ENCODE results near the gene PFDN4. TPM values are rescaled to one million over a fixed set of nuclear protein-coding genes. Genes with fewer than 3 reads are reported as not detected.

PFDN4 gene
- polyA plus RNA-seq, 1 experiment: 104 TPM

DNA sequence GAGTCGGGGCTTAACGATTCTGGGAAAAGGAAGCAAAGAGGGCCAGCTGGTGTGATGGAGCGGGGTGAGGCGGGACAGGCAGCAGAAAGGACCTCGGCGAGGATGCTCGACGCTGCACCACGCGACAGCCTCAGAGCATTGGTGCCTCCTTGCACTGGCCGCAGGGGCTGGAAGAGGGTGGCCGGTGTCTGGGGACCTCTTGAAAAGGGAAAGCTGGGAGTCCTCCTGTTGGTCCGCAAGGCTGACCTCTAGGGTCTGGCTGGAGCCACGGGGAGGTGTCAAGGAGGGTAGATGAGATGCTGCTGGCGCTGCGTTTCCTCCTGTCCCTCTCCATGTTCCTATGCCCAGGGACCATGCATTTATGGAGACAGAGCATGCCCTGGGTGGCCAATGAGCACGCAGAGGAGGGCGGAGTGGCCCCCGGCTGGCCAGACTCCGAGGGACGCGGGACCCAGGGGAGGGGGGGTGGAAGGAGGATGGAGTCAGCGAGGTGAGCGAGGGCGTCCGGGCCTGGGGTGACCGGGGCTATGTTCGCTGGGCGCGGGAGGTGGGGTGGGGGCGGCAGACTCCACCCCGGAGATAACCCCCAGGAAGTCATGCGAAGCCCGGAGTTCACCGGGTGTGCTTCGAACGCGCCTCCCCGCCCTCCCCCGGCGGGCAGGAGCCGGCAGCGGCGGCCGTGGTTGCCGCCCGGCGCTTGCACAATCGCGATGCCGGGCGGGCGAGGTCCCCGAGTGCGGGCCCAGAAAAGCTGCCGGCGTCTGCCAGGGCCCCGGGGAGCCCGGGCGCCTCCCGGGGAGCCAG, 34.0 kb upstream of the PFDN4 start, which contains the start of gene CYP24A1:
Gene CYP24A1 (minus strand): TSS at position 334 of the 804 bp plus-strand sequence. CDS start 407 bp downstream, outside the sequence.
- Histone ChIP-seq H3K4me3 (ENCODE audit: low read depth, low read length) (peak within 1 kb of the TSS; percentile 31; the same call in 1 of the 2 replicates), H3K27me3 (ENCODE audit: control insufficient read depth, insufficient read depth, low read length) (peaks cover 58% of the 10 kb centered on the region), H3K27ac (ENCODE audit: low read depth, low read length) (no peak within 1 kb of the TSS), H3K9me3 (ENCODE audit: control insufficient read depth, insufficient read depth, low read length) (peaks cover 3% of the 10 kb centered on the region; the same call in 1 of the 2 replicates)
- ChIA-PET CTCF (interaction anchor here (1.7 to 2.2 kb wide), 2 partner anchors 70 to 77 kb away, joined by 14 to 15 read pairs; no protein-coding TSS in a partner anchor), POLR2A (no interaction called here)
- TF ChIP-seq CTCF (IDR thresholded peaks at IDR 0.05; ENCODE audit: low read depth, low read length): no peak
- no peak for DNase-seq (ENCODE audit: low read depth, low spot score)

DNA sequence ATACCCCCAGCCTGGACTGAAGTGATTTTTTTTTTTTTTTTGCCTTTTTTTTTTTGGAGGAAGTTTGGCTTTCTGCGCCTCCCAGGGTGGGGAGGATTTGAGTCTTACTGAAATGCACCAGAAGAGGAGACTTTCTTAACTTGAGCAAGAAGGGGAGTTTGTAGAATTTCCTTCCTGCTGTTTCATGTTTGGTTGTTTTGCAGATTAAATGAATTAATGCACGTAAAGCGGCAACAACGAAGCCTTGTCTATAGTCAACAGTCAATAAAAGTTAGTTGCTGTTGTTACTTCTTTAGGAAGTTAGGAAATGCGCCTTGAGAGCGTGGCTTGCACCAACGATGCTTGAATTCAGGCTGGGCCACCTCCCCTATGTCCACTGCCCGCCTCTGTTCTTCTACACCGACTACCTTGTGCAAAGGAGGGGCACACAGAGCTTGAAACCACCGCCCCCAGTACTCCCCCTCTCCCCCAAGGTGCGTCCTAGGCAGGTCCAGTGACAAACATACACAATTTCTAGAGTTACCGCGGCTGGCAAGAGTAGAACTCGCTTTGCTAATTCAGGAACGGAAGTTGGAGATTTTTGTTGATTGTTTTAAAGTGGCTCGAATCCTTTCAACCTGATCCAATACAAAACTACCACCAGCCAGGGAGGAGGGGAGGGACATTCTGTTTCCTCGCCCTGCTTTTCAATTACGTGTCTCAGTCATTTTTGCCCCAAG, 33.3 kb upstream of the PFDN4 start:
- DNase-seq (ENCODE audit: low read depth, low spot score): no peak
- Histone ChIP-seq H3K27me3 (ENCODE audit: control insufficient read depth, insufficient read depth, low read length) (peaks cover 51% of the 10 kb centered on the region), H3K9me3 (ENCODE audit: control insufficient read depth, insufficient read depth, low read length) (peaks cover 3% of the 10 kb centered on the region; the same call in 1 of the 2 replicates), H3K27ac (ENCODE audit: low read depth, low read length) (no peak overlapping the region), H3K4me3 (ENCODE audit: low read depth, low read length) (peak overlapping the region; percentile 31; the same call in 1 of the 2 replicates)
- TF ChIP-seq CTCF (IDR thresholded peaks at IDR 0.05; ENCODE audit: low read depth, low read length): no peak
- CTCF ChIA-PET: interaction anchor here (1.7 to 2.2 kb wide), 4 partner anchors 24 to 78 kb away, joined by 4 to 15 read pairs (median 10); no protein-coding TSS in a partner anchor
- POLR2A ChIA-PET: no interaction called here

GRCh38 chr20:54176610-54177009, 31.3 kb upstream of the PFDN4 start:
- POLR2A ChIA-PET: no interaction called here
- Histone ChIP-seq H3K27me3 (ENCODE audit: control insufficient read depth, insufficient read depth, low read length) (peaks cover 43% of the 10 kb centered on the region), H3K9me3 (ENCODE audit: control insufficient read depth, insufficient read depth, low read length) (peaks cover 3% of the 10 kb centered on the region; the same call in 1 of the 2 replicates), H3K27ac (ENCODE audit: low read depth, low read length) (no peak overlapping the region), H3K4me3 (ENCODE audit: low read depth, low read length) (no peak overlapping the region)
- no peak for DNase-seq (ENCODE audit: low read depth, low spot score)
- CTCF ChIA-PET: interaction anchor here (1.8 kb wide), 2 partner anchors 22 to 23 kb away, joined by 4 to 7 read pairs; no protein-coding TSS in a partner anchor
- no peak for TF ChIP-seq CTCF (IDR thresholded peaks at IDR 0.05; ENCODE audit: low read depth, low read length)

DNA sequence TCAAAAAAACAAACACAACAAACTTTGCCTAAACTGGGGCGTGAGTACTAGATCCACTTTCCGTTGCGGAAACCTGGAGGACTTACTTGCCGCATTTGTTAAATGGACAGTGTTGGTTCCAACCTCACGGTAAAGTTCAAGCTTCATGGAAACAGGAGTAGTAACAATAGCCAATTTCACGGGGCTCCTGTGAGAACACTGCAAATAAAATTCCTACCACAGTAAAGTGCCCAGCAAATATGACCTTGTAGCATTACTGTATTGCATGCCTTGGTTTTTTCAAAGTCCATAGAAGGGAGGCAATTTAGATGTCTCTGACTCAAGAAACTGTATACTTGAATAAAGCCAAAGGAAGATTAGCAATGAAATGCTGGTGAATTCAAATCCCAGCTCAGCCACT, 30.5 kb upstream of the PFDN4 start:
- Histone ChIP-seq H3K27ac (ENCODE audit: low read depth, low read length) (no peak overlapping the region), H3K9me3 (ENCODE audit: control insufficient read depth, insufficient read depth, low read length) (peaks cover 3% of the 10 kb centered on the region; the same call in 1 of the 2 replicates), H3K27me3 (ENCODE audit: control insufficient read depth, insufficient read depth, low read length) (peaks cover 36% of the 10 kb centered on the region), H3K4me3 (ENCODE audit: low read depth, low read length) (no peak overlapping the region)
- CTCF ChIA-PET: interaction anchor here (0.6 to 1.0 kb wide), 2 partner anchors 23 to 73 kb away, joined by 3 to 6 read pairs; no protein-coding TSS in a partner anchor
- TF ChIP-seq CTCF (IDR thresholded peaks at IDR 0.05; ENCODE audit: low read depth, low read length): no peak
- DNase-seq (ENCODE audit: low read depth, low spot score): no peak
- POLR2A ChIA-PET: no interaction called here

Data from AG04450 (cell line).